Kidney capillary endothelial cell (primary cell): Measurements from ENCODE around the gene TRIM17.

Experiments
- DNase-seq: peaks from one replicate; pipeline ENCODE4 v3.0.0-alpha.2; 2018; ENCODE audit warnings: low spot score

Gene TRIM17

GRCh38 chr1:228366866-228367741 is 49.6 kb downstream of the TRIM17 start:
- no peak for DNase-seq

GRCh38 chr1:228366062-228366865 is 50.4 kb downstream of the TRIM17 start:
- DNase-seq: no peak

- no peak for DNase-seq
Measured at GRCh38 chr1:228365271-228366061, 51.2 kb downstream of the TRIM17 start.

GRCh38 chr1:228364706-228365213 is 51.9 kb downstream of the TRIM17 start:
- no peak for DNase-seq

GRCh38 chr1:228364068-228364705 is 52.5 kb downstream of the TRIM17 start:
- DNase-seq: no peak

DNA sequence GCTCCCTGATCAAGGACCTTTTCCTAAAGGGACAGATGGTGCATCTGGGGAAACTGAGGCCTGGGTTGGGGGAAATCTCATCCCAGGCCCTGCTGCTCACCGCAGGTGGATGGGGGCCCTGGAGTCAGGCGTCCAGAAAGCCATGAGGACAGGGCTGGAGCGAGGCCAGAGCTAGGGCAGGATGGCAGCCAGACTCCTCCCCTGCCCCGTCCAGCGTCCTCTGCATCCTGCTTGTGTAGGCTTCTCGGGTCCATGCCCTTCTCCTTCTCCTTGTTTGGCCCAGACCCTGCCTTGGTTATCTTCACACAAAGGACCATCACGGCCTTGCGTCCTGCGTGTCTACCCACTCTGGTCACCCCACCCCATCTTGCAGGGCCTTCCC is 53.0 kb downstream of the TRIM17 start:
- DNase-seq: no peak

GRCh38 chr1:228362884-228363450 is 53.7 kb downstream of the TRIM17 start:
- DNase-seq: no peak

DNA sequence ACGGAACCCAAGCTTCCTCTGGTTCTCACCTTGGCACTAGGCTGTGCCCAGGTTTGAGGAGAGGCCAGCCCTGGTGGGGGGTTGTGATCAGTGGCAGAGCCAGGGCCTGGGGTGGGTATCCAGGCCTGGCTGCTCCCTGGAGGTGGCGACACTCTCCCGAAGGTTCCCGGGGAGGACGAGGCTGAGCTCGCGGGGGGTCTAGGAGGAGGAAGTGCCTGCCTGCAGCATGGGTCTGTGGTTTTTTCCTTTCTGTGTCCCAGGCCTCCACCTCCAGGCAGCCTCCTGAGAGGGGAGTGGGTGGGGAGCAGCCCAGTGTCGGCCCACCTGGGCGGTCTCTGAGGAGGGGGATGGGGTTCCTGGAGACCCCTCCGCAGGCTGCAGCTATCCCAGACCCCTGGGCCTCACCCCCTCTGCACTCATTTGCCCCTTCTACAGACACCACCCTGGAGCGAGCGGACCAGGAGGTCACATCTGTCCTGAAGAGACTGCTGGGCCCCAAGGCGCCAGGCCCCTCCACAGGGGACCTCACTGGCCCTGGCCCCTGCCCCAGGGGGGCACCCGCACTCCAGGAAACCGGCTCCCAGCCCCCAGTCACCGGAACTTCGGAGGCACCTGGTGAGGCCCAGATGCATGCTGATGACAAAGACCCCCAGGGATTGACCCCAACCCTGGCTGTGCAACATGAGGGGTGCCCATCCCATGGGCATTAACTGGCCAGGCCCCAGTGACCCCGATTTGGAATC is 54.3 kb downstream of the TRIM17 start:
- no peak for DNase-seq

DNA sequence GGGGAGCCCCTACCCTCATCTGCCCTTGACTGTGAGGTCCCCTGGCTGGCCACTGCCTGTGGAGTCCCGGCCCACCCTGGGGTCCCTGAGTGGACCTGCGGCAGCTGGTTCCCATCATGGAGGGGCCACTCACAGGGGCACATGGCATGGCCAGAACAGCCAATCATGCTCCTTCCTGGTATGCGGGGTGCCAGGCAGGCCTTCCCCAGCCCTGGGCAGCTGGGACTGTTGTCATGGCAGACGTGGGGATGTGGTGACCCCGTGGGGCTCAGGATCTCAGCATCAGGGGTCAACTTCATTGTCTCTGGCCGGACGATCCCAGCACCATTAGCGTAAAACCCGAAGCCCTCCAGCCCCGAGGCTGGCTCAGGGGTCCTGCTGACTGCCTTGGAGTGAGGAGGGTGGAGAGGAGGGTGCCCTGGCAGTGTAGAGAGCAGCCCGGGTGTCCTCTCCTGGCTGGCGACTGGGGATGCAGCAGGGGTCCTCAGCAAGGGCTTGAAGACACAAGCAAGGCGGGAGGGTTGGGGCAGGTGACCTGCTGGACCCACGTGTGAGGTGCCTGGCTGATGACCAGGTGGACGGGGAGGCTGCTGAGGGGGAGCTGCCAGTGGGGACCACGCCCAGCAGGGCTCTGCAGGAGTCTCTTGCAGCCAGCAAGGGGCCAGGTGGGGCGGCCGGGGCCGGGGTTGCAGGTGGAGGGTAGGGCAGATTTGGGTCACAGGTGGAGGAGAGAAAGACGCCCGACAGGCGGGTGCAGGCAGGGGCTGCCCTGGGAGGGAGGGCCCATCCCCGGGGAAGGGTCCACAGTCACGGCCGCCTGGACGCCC is 55.1 kb downstream of the TRIM17 start:
- DNase-seq: no peak

DNA sequence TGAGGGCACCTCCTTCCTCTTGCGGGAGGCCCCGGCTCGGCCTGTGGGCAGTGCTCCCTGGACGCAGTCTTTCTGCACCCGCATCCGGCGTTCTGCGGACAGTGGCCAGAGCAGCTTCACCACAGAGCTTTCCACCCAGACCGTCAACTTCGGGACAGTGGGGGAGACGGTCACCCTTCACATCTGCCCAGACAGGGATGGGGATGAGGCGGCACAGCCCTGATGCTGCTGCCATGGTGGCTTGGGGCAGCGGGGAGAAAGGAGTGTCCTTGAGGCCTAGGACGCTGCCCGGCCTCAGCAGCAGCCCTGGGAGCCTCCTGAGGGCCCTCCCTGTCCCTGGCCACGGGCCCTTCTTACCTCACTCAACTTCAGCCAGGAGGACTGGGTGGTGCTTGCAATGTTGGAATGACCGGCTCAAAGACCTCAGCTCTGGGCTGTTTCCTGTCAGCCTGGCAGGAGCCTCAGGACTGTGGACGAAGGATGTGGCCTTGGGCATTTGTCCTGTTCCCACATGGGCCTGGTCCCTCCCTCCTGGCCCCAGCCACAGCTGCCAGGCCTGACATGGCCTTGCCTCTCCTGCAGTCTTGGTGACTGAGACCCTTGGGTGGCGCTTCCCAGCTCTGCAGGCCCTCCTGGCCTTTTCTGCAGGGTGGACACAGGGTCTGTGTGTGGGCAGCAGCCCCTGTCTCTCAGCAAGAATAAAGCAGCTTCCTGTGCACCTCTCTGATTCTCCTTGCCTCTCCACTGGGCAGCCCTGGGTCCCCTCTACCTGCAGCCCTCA is 55.9 kb downstream of the TRIM17 start:
- DNase-seq: no peak

DNA sequence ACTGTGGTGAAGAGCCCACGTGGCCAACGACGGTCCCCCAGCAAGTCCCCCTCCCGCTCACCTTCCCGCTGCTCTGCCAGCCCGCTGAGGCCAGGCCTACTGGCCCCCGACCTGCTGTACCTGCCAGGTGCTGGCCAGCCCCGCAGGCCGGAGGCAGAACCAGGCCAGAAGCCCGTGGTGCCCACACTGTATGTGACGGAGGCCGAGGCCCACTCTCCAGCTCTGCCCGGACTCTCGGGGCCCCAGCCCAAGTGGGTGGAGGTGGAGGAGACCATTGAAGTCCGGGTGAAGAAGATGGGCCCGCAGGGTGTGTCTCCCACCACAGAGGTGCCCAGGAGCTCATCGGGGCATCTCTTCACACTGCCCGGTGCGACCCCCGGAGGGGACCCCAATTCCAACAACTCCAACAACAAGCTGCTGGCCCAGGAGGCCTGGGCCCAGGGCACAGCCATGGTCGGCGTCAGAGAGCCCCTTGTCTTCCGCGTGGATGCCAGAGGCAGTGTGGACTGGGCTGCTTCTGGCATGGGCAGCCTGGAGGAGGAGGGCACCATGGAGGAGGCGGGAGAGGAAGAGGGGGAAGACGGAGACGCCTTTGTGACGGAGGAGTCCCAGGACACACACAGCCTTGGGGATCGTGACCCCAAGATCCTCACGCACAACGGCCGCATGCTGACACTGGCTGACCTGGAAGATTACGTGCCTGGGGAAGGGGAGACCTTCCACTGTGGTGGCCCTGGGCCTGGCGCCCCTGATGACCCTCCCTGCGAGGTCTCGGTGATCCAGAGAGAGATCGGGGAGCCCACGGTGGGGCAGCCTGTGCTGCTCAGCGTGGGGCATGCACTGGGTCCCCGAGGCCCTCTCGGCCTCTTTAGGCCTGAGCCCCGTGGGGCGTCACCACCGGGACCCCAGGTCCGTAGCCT is 56.8 kb downstream of the TRIM17 start:
- DNase-seq: no peak

DNA sequence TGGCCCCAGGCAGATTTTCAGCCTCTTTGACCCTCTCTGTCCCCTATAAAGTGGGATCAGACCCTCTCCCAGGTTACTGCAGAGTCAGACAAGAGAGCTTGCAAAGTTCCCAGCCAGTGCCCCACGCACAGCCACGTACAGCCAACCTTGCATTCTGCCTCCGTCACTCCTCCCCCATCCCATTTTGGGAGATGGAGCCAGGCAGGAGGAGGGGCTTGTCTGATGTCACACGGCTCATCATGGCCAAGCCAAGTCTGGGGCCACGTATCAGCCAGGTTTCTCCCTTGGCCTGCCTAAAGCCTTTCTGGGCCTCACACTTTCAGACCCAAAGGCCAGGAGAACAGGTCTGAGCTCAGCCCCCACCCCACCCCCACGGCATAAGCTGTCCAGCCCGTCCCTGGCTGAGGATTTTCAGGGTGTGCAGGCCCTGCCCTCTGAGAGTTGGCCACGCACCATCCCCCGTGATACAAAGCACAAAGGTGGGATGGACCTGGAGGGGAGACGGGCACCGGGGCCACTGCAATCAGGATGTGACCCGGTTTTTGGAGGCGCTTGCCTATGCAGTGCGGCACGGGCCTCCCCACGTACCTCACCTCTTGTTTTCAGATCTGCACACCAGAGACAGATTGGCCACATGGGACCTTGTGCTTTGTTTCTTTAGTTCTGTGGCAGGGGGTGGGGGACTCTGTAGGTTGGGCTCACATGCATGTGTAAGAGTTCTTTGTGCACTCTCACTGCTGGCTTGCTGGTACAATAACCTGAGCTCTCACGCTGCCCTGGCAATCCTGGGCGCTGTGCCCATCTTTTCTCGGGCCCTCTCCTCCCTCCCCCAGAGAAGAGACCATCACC is 57.7 kb downstream of the TRIM17 start:
- DNase-seq: no peak

DNA sequence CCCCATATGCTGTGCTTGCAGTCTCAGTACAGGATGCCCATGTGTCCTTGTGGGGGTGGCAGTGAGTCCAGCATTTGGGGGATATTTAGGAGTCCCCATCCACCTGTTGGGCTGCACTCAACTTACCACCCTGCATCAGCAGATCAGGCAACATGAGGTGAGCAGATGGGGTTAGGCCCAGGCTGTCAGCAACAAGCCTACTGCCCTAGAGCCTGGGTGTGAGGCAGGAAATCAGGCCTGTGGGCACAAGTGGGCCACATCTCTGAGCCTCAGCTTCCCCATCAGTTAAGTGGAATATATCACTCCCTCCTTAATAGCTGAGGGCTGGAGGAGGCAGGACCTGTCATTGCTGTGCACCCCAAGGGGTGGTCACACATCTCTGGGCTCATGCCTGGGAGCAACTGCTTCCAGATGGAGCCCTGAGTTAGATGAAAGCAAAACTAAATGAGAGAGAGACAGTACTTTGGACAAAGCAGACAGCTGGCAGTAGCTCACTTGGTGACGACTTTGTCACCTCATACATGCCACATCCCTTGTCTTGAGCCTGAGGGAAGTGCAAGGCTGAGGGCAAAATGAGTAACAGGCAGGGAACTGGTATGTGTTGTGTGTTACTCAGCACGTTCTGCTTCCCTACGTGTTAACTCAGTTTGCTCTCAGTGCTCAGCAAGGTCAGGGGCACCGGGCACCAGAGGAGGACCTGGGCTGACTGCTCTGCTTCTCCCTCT is 58.5 kb downstream of the TRIM17 start:
- no peak for DNase-seq
